ENCODE data around the gene FTH1.

Gene FTH1

GRCh38 chr11:61976813-61977475 lies 9.5 kb upstream of the FTH1 start:
- Histone ChIP-seq H3K27me3 (ENCODE audit: low read depth, low read length) (no peaks in the 10 kb centered on the region), H3K4me3 (ENCODE audit: low read depth in 1 of 2, low read length in 2 of 2) (no peak overlapping the region), H3K9me3 (ENCODE audit: control insufficient read depth in 1 of 2, low read length in 2 of 2) (no peaks in the 10 kb centered on the region), H3K27ac (ENCODE audit: low read length) (no peak overlapping the region), H3K36me3 (ENCODE audit: control insufficient read depth in 1 of 2, insufficient read depth in 2 of 2, low read length in 2 of 2) (peaks cover 0 to 5% of the 10 kb centered on the region in 2 donors), H3K4me1 (ENCODE audit: control insufficient read depth in 1 of 2, insufficient read depth in 2 of 2, low read length in 2 of 2) (peaks cover 24 to 34% of the 10 kb centered on the region in 2 donors)

GRCh38 chr11:61976420-61976800 lies 9.0 kb upstream of the FTH1 start:
- no peaks in the 10 kb centered on the region for H3K9me3 ChIP-seq (ENCODE audit: control insufficient read depth in 1 of 2, low read length in 2 of 2)
- H3K36me3 ChIP-seq (ENCODE audit: control insufficient read depth in 1 of 2, insufficient read depth in 2 of 2, low read length in 2 of 2): peaks cover 0 to 7% of the 10 kb centered on the region in 2 donors
- H3K4me3 ChIP-seq (ENCODE audit: low read depth in 1 of 2, low read length in 2 of 2): peak overlapping the region in 1 of 2 donors; percentile 30
- H3K27ac ChIP-seq (ENCODE audit: low read length): no peak overlapping the region
- no peaks in the 10 kb centered on the region for H3K27me3 ChIP-seq (ENCODE audit: low read depth, low read length)
- H3K4me1 ChIP-seq (ENCODE audit: control insufficient read depth in 1 of 2, insufficient read depth in 2 of 2, low read length in 2 of 2): peaks cover 24 to 37% of the 10 kb centered on the region in 2 donors

- H3K9me3 ChIP-seq (ENCODE audit: control insufficient read depth in 1 of 2, low read length in 2 of 2): no peaks in the 10 kb centered on the region
- H3K4me3 ChIP-seq (ENCODE audit: low read depth in 1 of 2, low read length in 2 of 2): peak overlapping the region in 1 of 2 donors; percentile 30
- peaks cover 0 to 13% of the 10 kb centered on the region in 2 donors for H3K36me3 ChIP-seq (ENCODE audit: control insufficient read depth in 1 of 2, insufficient read depth in 2 of 2, low read length in 2 of 2)
- peaks cover 28 to 42% of the 10 kb centered on the region in 2 donors for H3K4me1 ChIP-seq (ENCODE audit: control insufficient read depth in 1 of 2, insufficient read depth in 2 of 2, low read length in 2 of 2)
- peak overlapping the region; percentile 19 for H3K27ac ChIP-seq (ENCODE audit: low read length)
- H3K27me3 ChIP-seq (ENCODE audit: low read depth, low read length): no peaks in the 10 kb centered on the region
Observed at GRCh38 chr11:61975638-61976419, 8.4 kb upstream of the FTH1 start.

GRCh38 chr11:61974766-61975631 lies 7.6 kb upstream of the FTH1 start:
- no peak overlapping the region for H3K4me3 ChIP-seq (ENCODE audit: low read depth in 1 of 2, low read length in 2 of 2)
- no peak overlapping the region for H3K27ac ChIP-seq (ENCODE audit: low read length)
- H3K36me3 ChIP-seq (ENCODE audit: control insufficient read depth in 1 of 2, insufficient read depth in 2 of 2, low read length in 2 of 2): peaks cover 0 to 17% of the 10 kb centered on the region in 2 donors
- no peaks in the 10 kb centered on the region for H3K27me3 ChIP-seq (ENCODE audit: low read depth, low read length)
- peaks cover 30 to 45% of the 10 kb centered on the region in 2 donors for H3K4me1 ChIP-seq (ENCODE audit: control insufficient read depth in 1 of 2, insufficient read depth in 2 of 2, low read length in 2 of 2)
- H3K9me3 ChIP-seq (ENCODE audit: control insufficient read depth in 1 of 2, low read length in 2 of 2): no peaks in the 10 kb centered on the region

- Histone ChIP-seq H3K4me1 (ENCODE audit: control insufficient read depth in 1 of 2, insufficient read depth in 2 of 2, low read length in 2 of 2) (peaks cover 33 to 44% of the 10 kb centered on the region in 2 donors), H3K27ac (ENCODE audit: low read length) (peak overlapping the region; percentile 97), H3K36me3 (ENCODE audit: control insufficient read depth in 1 of 2, insufficient read depth in 2 of 2, low read length in 2 of 2) (peaks cover 0 to 17% of the 10 kb centered on the region in 2 donors), H3K4me3 (ENCODE audit: low read depth in 1 of 2, low read length in 2 of 2) (peak overlapping the region in 1 of 2 donors; percentile 15), H3K27me3 (ENCODE audit: low read depth, low read length) (no peaks in the 10 kb centered on the region), H3K9me3 (ENCODE audit: control insufficient read depth in 1 of 2, low read length in 2 of 2) (no peaks in the 10 kb centered on the region)
Observed at GRCh38 chr11:61973476-61974162, 6.2 kb upstream of the FTH1 start.

- H3K27me3 ChIP-seq (ENCODE audit: low read depth, low read length): no peaks in the 10 kb centered on the region
- H3K4me1 ChIP-seq (ENCODE audit: control insufficient read depth in 1 of 2, insufficient read depth in 2 of 2, low read length in 2 of 2): peaks cover 31 to 46% of the 10 kb centered on the region in 2 donors
- H3K4me3 ChIP-seq (ENCODE audit: low read depth in 1 of 2, low read length in 2 of 2): peak overlapping the region; percentile 12 to 16
- peak overlapping the region; percentile 97 for H3K27ac ChIP-seq (ENCODE audit: low read length)
- H3K9me3 ChIP-seq (ENCODE audit: control insufficient read depth in 1 of 2, low read length in 2 of 2): no peaks in the 10 kb centered on the region
- peaks cover 0 to 17% of the 10 kb centered on the region in 2 donors for H3K36me3 ChIP-seq (ENCODE audit: control insufficient read depth in 1 of 2, insufficient read depth in 2 of 2, low read length in 2 of 2)
Observed at GRCh38 chr11:61972672-61973475, 5.4 kb upstream of the FTH1 start.

- H3K36me3 ChIP-seq (ENCODE audit: control insufficient read depth in 1 of 2, insufficient read depth in 2 of 2, low read length in 2 of 2): peaks cover 0 to 17% of the 10 kb centered on the region in 2 donors
- no peaks in the 10 kb centered on the region for H3K9me3 ChIP-seq (ENCODE audit: control insufficient read depth in 1 of 2, low read length in 2 of 2)
- peak overlapping the region; percentile 97 for H3K27ac ChIP-seq (ENCODE audit: low read length)
- H3K4me1 ChIP-seq (ENCODE audit: control insufficient read depth in 1 of 2, insufficient read depth in 2 of 2, low read length in 2 of 2): peaks cover 31 to 46% of the 10 kb centered on the region in 2 donors
- H3K4me3 ChIP-seq (ENCODE audit: low read depth in 1 of 2, low read length in 2 of 2): peak overlapping the region; percentile 12 to 16
- H3K27me3 ChIP-seq (ENCODE audit: low read depth, low read length): no peaks in the 10 kb centered on the region
Observed at GRCh38 chr11:61972112-61972671, 4.8 kb upstream of the FTH1 start.

GRCh38 chr11:61971248-61972111 lies 4.0 kb upstream of the FTH1 start:
- H3K9me3 ChIP-seq (ENCODE audit: control insufficient read depth in 1 of 2, low read length in 2 of 2): no peaks in the 10 kb centered on the region
- H3K4me3 ChIP-seq (ENCODE audit: low read depth in 1 of 2, low read length in 2 of 2): peak overlapping the region in 1 of 2 donors; percentile 42
- no peaks in the 10 kb centered on the region for H3K27me3 ChIP-seq (ENCODE audit: low read depth, low read length)
- H3K36me3 ChIP-seq (ENCODE audit: control insufficient read depth in 1 of 2, insufficient read depth in 2 of 2, low read length in 2 of 2): peaks cover 0 to 21% of the 10 kb centered on the region in 2 donors
- peak overlapping the region; percentile 97 for H3K27ac ChIP-seq (ENCODE audit: low read length)
- peaks cover 31 to 46% of the 10 kb centered on the region in 2 donors for H3K4me1 ChIP-seq (ENCODE audit: control insufficient read depth in 1 of 2, insufficient read depth in 2 of 2, low read length in 2 of 2)

- Histone ChIP-seq H3K27ac (ENCODE audit: low read length) (peak overlapping the region; percentile 97), H3K4me3 (ENCODE audit: low read depth in 1 of 2, low read length in 2 of 2) (no peak overlapping the region), H3K36me3 (ENCODE audit: control insufficient read depth in 1 of 2, insufficient read depth in 2 of 2, low read length in 2 of 2) (peaks cover 6 to 29% of the 10 kb centered on the region in 2 donors)
Observed at GRCh38 chr11:61969838-61970662, 2.6 kb upstream of the FTH1 start.

More at GRCh38 chr11:61969838-61970662, 2.6 kb upstream of the FTH1 start:
- H3K27me3 ChIP-seq (ENCODE audit: low read depth, low read length): no peaks in the 10 kb centered on the region
- no peaks in the 10 kb centered on the region for H3K9me3 ChIP-seq (ENCODE audit: control insufficient read depth in 1 of 2, low read length in 2 of 2)
- H3K4me1 ChIP-seq (ENCODE audit: control insufficient read depth in 1 of 2, insufficient read depth in 2 of 2, low read length in 2 of 2): peaks cover 33 to 42% of the 10 kb centered on the region in 2 donors

Measured in muscle layer of duodenum (tissue), 2 donors.